ENCODE results near the gene SCAF1. TPM values are rescaled to one million over a fixed set of nuclear protein-coding genes. Genes with fewer than 3 reads are reported as not detected.

The SCAF1 gene
- total RNA-seq, 4 donors from 2014 or later = 19.2 to 50.9 (median 30.9) TPM

DNA sequence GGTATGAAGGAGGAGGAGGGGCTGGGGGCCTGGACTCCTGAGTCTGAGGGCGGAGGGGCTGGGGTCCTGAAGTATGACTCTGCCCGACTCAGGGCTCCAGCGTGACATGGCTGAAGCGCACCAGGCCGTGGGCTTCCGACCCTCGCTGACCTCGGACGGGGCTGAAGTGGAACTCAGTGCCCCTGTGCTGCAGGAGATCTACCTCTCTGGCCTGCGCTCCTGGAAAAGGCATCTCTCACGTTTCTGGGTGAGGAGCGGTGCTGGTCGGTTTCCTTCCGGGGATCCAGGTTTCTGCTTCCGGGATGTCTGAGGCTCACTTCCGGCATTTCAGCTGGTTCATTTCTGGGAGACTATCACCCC lies 50.1 kb downstream of the SCAF1 start:
- Histone ChIP-seq H3K27me3 (peaks cover 0 to 43% (median 13%) of the 10 kb centered on the region in 4 donors), H3K27ac (replicated peaks in 1 of 4) (no peak overlapping the region), H3K4me1 (peaks cover 31 to 34% (median 33%) of the 10 kb centered on the region in 4 donors), H3K4me3 (peak overlapping the region in 1 of 4 donors; percentile 51), H3K9me3 (no peaks in the 10 kb centered on the region), H3K36me3 (peaks cover under 1 to 14% (median 10%) of the 10 kb centered on the region in 4 donors)
- intact Hi-C loops (cut with DNase I) = no loop called here
- TF ChIP-seq, protein P1, sequence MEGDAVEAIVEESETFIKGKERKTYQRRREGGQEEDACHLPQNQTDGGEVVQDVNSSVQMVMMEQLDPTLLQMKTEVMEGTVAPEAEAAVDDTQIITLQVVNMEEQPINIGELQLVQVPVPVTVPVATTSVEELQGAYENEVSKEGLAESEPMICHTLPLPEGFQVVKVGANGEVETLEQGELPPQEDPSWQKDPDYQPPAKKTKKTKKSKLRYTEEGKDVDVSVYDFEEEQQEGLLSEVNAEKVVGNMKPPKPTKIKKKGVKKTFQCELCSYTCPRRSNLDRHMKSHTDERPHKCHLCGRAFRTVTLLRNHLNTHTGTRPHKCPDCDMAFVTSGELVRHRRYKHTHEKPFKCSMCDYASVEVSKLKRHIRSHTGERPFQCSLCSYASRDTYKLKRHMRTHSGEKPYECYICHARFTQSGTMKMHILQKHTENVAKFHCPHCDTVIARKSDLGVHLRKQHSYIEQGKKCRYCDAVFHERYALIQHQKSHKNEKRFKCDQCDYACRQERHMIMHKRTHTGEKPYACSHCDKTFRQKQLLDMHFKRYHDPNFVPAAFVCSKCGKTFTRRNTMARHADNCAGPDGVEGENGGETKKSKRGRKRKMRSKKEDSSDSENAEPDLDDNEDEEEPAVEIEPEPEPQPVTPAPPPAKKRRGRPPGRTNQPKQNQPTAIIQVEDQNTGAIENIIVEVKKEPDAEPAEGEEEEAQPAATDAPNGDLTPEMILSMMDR (IDR thresholded peaks at IDR 0.05) = no peak
- TF ChIP-seq POLR2A (IDR thresholded peaks at IDR 0.05; ENCODE audit: low read depth) (no peak), POLR2AphosphoS5 (IDR thresholded peaks at IDR 0.05) (no peak), EP300 (IDR thresholded peaks at IDR 0.05) (no peak)
- no peak for DNase-seq (ENCODE audit: extremely low spot score)
- WGBS = 69% methylated on average over 16 of the region's 16 CpGs

DNA sequence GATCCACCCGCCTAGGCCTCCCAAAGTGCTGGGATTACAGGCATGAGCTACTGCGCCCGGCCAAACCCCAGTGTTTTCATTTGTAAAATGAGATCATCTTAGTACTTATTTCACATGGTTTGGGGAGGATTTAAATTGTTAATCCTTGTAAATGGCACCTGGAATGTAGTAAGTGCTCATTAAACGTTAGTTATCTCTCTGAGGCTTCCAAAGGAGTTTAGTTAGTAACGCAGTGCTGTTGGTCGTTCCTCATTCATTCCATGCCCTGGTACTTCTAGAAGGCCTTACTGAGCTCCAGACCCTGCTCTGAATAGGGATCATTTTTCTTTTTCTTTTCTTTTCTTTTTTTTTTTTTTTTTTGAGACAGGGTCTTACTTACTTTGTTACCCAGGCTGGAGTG lies 54.1 kb downstream of the SCAF1 start:
- H3K36me3 ChIP-seq = no peaks in the 10 kb centered on the region
- H3K4me1 ChIP-seq = peaks cover 2 to 10% (median 9%) of the 10 kb centered on the region in 4 donors
- 81% methylated on average over 6 of the region's 6 CpGs for WGBS
- DNase-seq (ENCODE audit: extremely low spot score) = no peak
- intact Hi-C loops (cut with DNase I) = no loop called here
- no peak overlapping the region for H3K4me3 ChIP-seq
- H3K9me3 ChIP-seq = no peaks in the 10 kb centered on the region
- no peak overlapping the region for H3K27ac ChIP-seq (replicated peaks in 1 of 4)
- peaks cover 0 to 19% (median 4%) of the 10 kb centered on the region in 4 donors for H3K27me3 ChIP-seq
- TF ChIP-seq POLR2AphosphoS5 (IDR thresholded peaks at IDR 0.05) (no peak), EP300 (IDR thresholded peaks at IDR 0.05) (no peak), POLR2A (IDR thresholded peaks at IDR 0.05; ENCODE audit: low read depth) (no peak)
- TF ChIP-seq, protein P1 (IDR thresholded peaks at IDR 0.05) = no peak

DNA sequence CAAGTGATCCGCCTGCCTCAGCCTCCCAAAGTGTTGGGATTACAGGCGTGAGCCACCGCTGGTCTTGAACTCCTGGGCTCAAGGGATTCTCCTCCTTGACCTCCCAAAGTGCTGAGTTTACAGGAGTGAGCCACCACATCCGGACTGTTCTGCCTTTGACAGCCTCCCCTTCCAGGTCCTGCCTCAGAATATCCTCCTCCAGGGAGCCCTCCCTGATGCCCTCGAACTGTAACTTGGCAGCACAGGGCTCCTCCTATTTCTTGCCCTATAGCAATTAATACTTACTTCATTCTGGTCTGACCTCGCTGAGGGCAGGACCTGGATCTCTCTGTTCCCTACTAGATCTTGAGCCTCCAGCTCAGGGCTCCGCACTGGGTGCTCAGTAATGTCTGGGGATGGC lies 54.9 kb downstream of the SCAF1 start:
- peaks cover 0 to 2% (median 2%) of the 10 kb centered on the region in 4 donors for H3K4me1 ChIP-seq
- H3K4me3 ChIP-seq = no peak overlapping the region
- 94% methylated on average over 7 of the region's 7 CpGs for WGBS
- no peaks in the 10 kb centered on the region for H3K36me3 ChIP-seq
- peaks cover 0 to 15% (median under 1%) of the 10 kb centered on the region in 4 donors for H3K27me3 ChIP-seq
- no peak overlapping the region for H3K27ac ChIP-seq (replicated peaks in 1 of 4)
- intact Hi-C loops (cut with DNase I) = no loop called here
- no peak for DNase-seq (ENCODE audit: extremely low spot score)
- TF ChIP-seq POLR2AphosphoS5 (IDR thresholded peaks at IDR 0.05) (no peak), EP300 (IDR thresholded peaks at IDR 0.05) (no peak), POLR2A (IDR thresholded peaks at IDR 0.05; ENCODE audit: low read depth) (no peak)
- TF ChIP-seq, protein P1 (IDR thresholded peaks at IDR 0.05) = no peak
- H3K9me3 ChIP-seq = no peaks in the 10 kb centered on the region

DNA sequence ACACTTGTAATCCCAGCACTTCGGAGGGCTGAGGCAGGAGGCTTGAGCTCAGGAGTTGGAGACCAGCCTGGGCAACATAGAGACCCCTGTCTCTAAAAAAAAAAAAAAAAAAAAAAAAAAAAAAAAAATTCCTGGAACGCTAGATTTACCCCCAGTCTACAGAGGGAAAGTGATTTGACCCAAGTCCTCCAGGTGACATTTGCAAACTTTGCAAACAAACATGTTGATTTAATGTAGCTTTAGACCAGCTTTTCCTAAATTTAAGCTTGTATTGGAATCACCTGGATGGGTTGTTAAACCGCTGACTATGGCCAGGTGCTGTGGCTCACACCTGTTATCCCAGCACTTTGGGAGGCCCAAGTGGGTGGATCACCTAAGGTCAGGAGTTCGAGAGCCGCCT lies 57.4 kb downstream of the SCAF1 start:
- intact Hi-C loops (cut with DNase I) = no loop called here
- 88% methylated on average over 5 of the region's 5 CpGs for WGBS

More for the DNA sequence above, 57.4 kb downstream of the SCAF1 start:
- Histone ChIP-seq H3K27me3 (peaks cover 0 to 6% (median 0%) of the 10 kb centered on the region in 4 donors), H3K4me1 (no peaks in the 10 kb centered on the region), H3K36me3 (no peaks in the 10 kb centered on the region), H3K27ac (replicated peaks in 1 of 4) (no peak overlapping the region), H3K4me3 (no peak overlapping the region), H3K9me3 (no peaks in the 10 kb centered on the region)
- TF ChIP-seq, protein P1 (IDR thresholded peaks at IDR 0.05) = no peak
- TF ChIP-seq EP300 (IDR thresholded peaks at IDR 0.05) = no peak
- TF ChIP-seq POLR2A (IDR thresholded peaks at IDR 0.05; ENCODE audit: low read depth) = no peak
- no peak for TF ChIP-seq POLR2AphosphoS5 (IDR thresholded peaks at IDR 0.05)
- DNase-seq (ENCODE audit: extremely low spot score) = no peak

All from esophagus muscularis mucosa (tissue), 4 donors.